HL-60 (cell line): ENCODE data around the gene IPO11.

Experiments used
- DNase-seq, 2 experiments: peaks; one replicate each; pipeline ENCODE4 v3.0.0-alpha.2; 2010 to 2020; ENCODE audit warnings: low read depth in 1 of 2, low spot score in 1 of 2
- H3K27ac ChIP-seq: fragments of 250-450 bp; sonication (Bioruptor Pico); replicated peaks from 2 replicates; pipeline ENCODE4 v1.5.1; 2020; ENCODE audit warnings: mild to moderate bottlenecking, moderate library complexity
- H3K27me3 ChIP-seq: fragments of 250-450 bp; sonication (Bioruptor Pico); 2 replicates; pipeline ENCODE4 v1.5.1; 2021; ENCODE audit warnings: mild to moderate bottlenecking, moderate library complexity; ENCODE audit not compliant: insufficient read depth, poor library complexity, severe bottlenecking
- H3K4me3 ChIP-seq: replicated peaks from 2 replicates; pipeline ENCODE4 v1.5.1; 2011; ENCODE audit warnings: mild to moderate bottlenecking, control low read depth, low read length; ENCODE audit not compliant: insufficient read depth
- CTCF ChIP-seq: IDR thresholded peaks from one replicate; pipeline ENCODE4 v1.5.1; 2011; ENCODE audit warnings: low read length, control low read depth, inconsistent platforms; ENCODE audit not compliant: insufficient read depth
- GABPA ChIP-seq: IDR thresholded peaks from 2 replicates; pipeline ENCODE4 v1.6.1; 2012; ENCODE audit warnings: low read depth
- POLR2AphosphoS5 ChIP-seq: IDR thresholded peaks from 2 replicates; pipeline ENCODE4 v1.6.1; 2012; ENCODE audit warnings: low read depth
- REST ChIP-seq: IDR thresholded peaks from 2 replicates; pipeline ENCODE4 v1.6.1; 2012; ENCODE audit warnings: low read depth; ENCODE audit not compliant: insufficient replicate concordance
- SPI1 ChIP-seq: IDR thresholded peaks from 2 replicates; pipeline ENCODE4 v1.6.1; 2012; ENCODE audit warnings: low read depth, mild to moderate bottlenecking, borderline replicate concordance

The IPO11 gene

GRCh38 chr5:62461561-62461960 lies 49.0 kb downstream of the IPO11 start:
- H3K27me3 ChIP-seq = no peaks in the 10 kb centered on the region
- no peak overlapping the region for H3K27ac ChIP-seq
- TF ChIP-seq GABPA = no peak
- TF ChIP-seq POLR2AphosphoS5 = no peak
- no peak for TF ChIP-seq SPI1
- TF ChIP-seq CTCF = no peak
- TF ChIP-seq REST = no peak
- no peak overlapping the region for H3K4me3 ChIP-seq
- no peak for DNase-seq

GRCh38 chr5:62465985-62466925 lies 53.7 kb downstream of the IPO11 start:
- no peak overlapping the region for H3K4me3 ChIP-seq
- H3K27me3 ChIP-seq = no peaks in the 10 kb centered on the region
- no peak overlapping the region for H3K27ac ChIP-seq
- no peak for TF ChIP-seq REST
- DNase-seq = no peak

GRCh38 chr5:62473209-62473608 lies 60.6 kb downstream of the IPO11 start:
- no peak for DNase-seq
- no peak overlapping the region for H3K4me3 ChIP-seq
- H3K27ac ChIP-seq = no peak overlapping the region
- TF ChIP-seq GABPA = no peak
- TF ChIP-seq POLR2AphosphoS5 = no peak
- TF ChIP-seq SPI1 = no peak
- no peak for TF ChIP-seq REST
- no peaks in the 10 kb centered on the region for H3K27me3 ChIP-seq

- no peaks in the 10 kb centered on the region for H3K27me3 ChIP-seq
- H3K27ac ChIP-seq = no peak overlapping the region
- TF ChIP-seq GABPA = no peak
- TF ChIP-seq SPI1 = no peak
- TF ChIP-seq POLR2AphosphoS5 = no peak
- TF ChIP-seq CTCF = no peak
- TF ChIP-seq REST = no peak
- no peak overlapping the region for H3K4me3 ChIP-seq
- DNase-seq = no peak
Observed at GRCh38 chr5:62475072-62475471, 62.5 kb downstream of the IPO11 start.
